Transverse colon (tissue), 3 donors: ENCODE results near the gene ARAP1.

Source experiments
- CTCF ChIP-seq, 5 experiments: fragments of 200-600 bp in 3 of 5; fragments of 450-650 bp in 2 of 5; sonication (generic) in 3 of 5; IDR thresholded peaks; 1 replicate in 2 of 5; 2 replicates in 3 of 5; pipeline ENCODE4 v1.5.1; 2016 to 2017; ENCODE audit warnings: antibody characterized with exemption in 5 of 5, inconsistent platforms in 3 of 5, mild to moderate bottlenecking in 2 of 5, moderate library complexity in 1 of 5
- POLR2A ChIP-seq: fragments of 450-650 bp; IDR thresholded peaks from one replicate; pipeline ENCODE4 v1.6.1; 2016; ENCODE audit warnings: antibody characterized with exemption, mild to moderate bottlenecking, moderate library complexity

- TF ChIP-seq POLR2A, result no peak
- no peak for TF ChIP-seq CTCF (IDR thresholded peaks at IDR 0.05)
Observed at GRCh38 chr11:72697814-72698213, 54.4 kb downstream of the ARAP1 start.
